Tibial artery (tissue), 4 donors: ENCODE results near the gene PDIA5.

Experiments
- DNase-seq, 2 donors: peaks; one replicate each; pipeline ENCODE4 v3.0.0-alpha.2; 2019
- H3K27ac ChIP-seq, 2 donors: fragments of 200-600 bp; sonication (generic) in 1 of 2; 1 replicate in 1 of 2; 2 replicates in 1 of 2; pipeline ENCODE4 v1.5.1; 2018 to 2019; ENCODE audit warnings: mild to moderate bottlenecking in 1 of 2
- H3K27me3 ChIP-seq, 2 donors: fragments of 200-600 bp; sonication (generic) in 1 of 2; one replicate each; pipeline versions ENCODE4 v1.5.1 to v1.6.0; 2016 to 2019
- H3K36me3 ChIP-seq, 3 donors: fragments of 200-600 bp; sonication (generic) in 2 of 3; one replicate each; pipeline ENCODE4 v1.5.1; 2016 to 2019; ENCODE audit warnings: mild to moderate bottlenecking in 2 of 3
- H3K4me1 ChIP-seq, 4 donors: fragments of 200-600 bp; sonication (generic) in 2 of 4; 1 replicate in 3 of 4; 2 replicates in 1 of 4; pipeline ENCODE4 v1.5.1; 2016 to 2019
- H3K4me3 ChIP-seq, 2 donors: fragments of 200-600 bp; sonication (generic) in 1 of 2; 1 replicate in 1 of 2; 2 replicates in 1 of 2; pipeline ENCODE4 v1.5.1; 2018 to 2019; ENCODE audit warnings: mild to moderate bottlenecking in 2 of 2
- H3K9me3 ChIP-seq, 3 donors: fragments of 200-600 bp; sonication (generic) in 1 of 3; one replicate each; pipeline ENCODE4 v1.5.1; 2016 to 2019
- intact Hi-C: fragments of 100-400 bp; cut with DNase I; formaldehyde crosslinking; loops from one replicate; pipeline ENCODE4 v1.15.0; 2023; ENCODE audit warnings: low total_unique reads
- TF ChIP-seq, protein P1 (sequence below), 2 experiments: fragments of 200-600 bp in 1 of 2; fragments of 450-650 bp in 1 of 2; IDR thresholded peaks; one replicate each; pipeline ENCODE4 v1.5.1; 2017 to 2019; ENCODE audit warnings: antibody characterized with exemption in 2 of 2, mild to moderate bottlenecking in 1 of 2, moderate library complexity in 1 of 2

PDIA5 gene

GRCh38 chr3:123156276-123156995, 89.6 kb downstream of the PDIA5 start:
- Histone ChIP-seq H3K4me1 (peaks cover 0 to 13% (median 4%) of the 10 kb centered on the region in 4 donors), H3K36me3 (peaks cover 8 to 83% (median 46%) of the 10 kb centered on the region in 3 donors), H3K4me3 (no peak overlapping the region), H3K27ac (no peak overlapping the region), H3K27me3 (no peaks in the 10 kb centered on the region), H3K9me3 (no peaks in the 10 kb centered on the region)
- no peak for DNase-seq
- intact Hi-C loops = no loop called here
- TF ChIP-seq, protein P1, sequence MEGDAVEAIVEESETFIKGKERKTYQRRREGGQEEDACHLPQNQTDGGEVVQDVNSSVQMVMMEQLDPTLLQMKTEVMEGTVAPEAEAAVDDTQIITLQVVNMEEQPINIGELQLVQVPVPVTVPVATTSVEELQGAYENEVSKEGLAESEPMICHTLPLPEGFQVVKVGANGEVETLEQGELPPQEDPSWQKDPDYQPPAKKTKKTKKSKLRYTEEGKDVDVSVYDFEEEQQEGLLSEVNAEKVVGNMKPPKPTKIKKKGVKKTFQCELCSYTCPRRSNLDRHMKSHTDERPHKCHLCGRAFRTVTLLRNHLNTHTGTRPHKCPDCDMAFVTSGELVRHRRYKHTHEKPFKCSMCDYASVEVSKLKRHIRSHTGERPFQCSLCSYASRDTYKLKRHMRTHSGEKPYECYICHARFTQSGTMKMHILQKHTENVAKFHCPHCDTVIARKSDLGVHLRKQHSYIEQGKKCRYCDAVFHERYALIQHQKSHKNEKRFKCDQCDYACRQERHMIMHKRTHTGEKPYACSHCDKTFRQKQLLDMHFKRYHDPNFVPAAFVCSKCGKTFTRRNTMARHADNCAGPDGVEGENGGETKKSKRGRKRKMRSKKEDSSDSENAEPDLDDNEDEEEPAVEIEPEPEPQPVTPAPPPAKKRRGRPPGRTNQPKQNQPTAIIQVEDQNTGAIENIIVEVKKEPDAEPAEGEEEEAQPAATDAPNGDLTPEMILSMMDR (IDR thresholded peaks at IDR 0.05) = no peak

GRCh38 chr3:123157209-123157597, 90.4 kb downstream of the PDIA5 start:
- Histone ChIP-seq H3K27ac (no peak overlapping the region), H3K27me3 (no peaks in the 10 kb centered on the region), H3K4me3 (no peak overlapping the region), H3K36me3 (peaks cover 14 to 88% (median 53%) of the 10 kb centered on the region in 3 donors), H3K9me3 (no peaks in the 10 kb centered on the region), H3K4me1 (peaks cover 0 to 13% (median 4%) of the 10 kb centered on the region in 4 donors)
- intact Hi-C loops = no loop called here
- DNase-seq = no peak
- TF ChIP-seq, protein P1 (IDR thresholded peaks at IDR 0.05) = no peak

DNA sequence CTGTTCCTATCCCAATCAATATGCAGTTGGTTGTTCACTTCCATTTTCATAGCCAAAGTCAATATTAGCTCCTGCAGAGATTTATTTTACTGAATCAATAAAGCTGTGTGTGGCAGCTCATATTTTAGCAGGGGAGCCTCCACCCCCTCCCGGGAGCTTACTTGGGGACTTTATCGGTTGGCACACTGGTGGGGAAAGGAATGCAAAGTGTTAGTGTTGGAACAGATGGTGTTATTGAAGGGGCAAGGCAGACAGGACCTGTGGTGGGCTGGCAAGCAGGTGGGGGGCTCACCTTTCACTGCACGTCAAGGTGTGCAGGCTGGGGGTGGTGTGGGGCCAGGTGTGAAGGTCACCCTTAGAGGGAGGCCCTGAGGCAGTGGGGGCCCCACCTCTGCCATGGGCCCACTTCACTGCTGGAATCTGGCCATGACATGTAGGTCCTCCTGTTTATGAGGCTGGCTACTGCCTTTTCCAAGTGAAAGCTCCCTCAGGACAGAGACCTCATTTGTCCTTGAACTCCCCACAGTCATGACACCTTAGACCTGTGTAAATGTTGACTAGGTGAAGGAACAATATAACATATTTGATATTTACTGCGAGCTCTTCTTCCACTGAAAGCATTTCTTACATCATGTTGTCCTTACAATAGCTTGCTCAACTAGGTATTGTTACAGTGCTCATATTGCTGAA, 90.9 kb downstream of the PDIA5 start:
- Histone ChIP-seq H3K4me1 (peaks cover 0 to 13% (median 4%) of the 10 kb centered on the region in 4 donors), H3K9me3 (no peaks in the 10 kb centered on the region), H3K36me3 (peaks cover 18 to 86% (median 56%) of the 10 kb centered on the region in 3 donors), H3K4me3 (no peak overlapping the region), H3K27ac (no peak overlapping the region), H3K27me3 (no peaks in the 10 kb centered on the region)
- TF ChIP-seq, protein P1 (IDR thresholded peaks at IDR 0.05) = no peak
- intact Hi-C loops = no loop called here
- no peak for DNase-seq

DNA sequence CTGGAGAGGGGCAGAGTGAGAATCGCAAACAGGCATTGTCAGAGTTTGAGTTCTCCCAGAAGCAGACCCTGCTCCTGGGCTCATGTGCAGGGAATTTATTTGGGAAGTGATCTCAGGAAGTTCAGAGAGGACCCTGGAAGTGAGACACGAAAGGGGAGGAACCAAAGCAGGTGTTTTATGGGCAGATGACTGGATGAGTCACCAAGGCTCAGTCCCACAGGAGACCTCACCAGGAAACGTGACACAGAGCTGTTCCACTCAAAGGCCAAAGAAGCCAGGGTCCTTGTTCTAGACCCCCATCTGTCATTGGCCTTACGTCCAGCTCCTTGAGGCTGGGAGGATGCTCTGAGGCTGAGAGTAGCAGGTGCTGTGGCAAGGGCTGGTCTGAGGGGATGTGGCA, 91.5 kb downstream of the PDIA5 start:
- Histone ChIP-seq H3K9me3 (no peaks in the 10 kb centered on the region), H3K36me3 (peaks cover 24 to 89% (median 62%) of the 10 kb centered on the region in 3 donors), H3K4me3 (no peak overlapping the region), H3K27me3 (no peaks in the 10 kb centered on the region), H3K4me1 (peaks cover 0 to 13% (median 4%) of the 10 kb centered on the region in 4 donors), H3K27ac (no peak overlapping the region)
- no peak for DNase-seq
- TF ChIP-seq, protein P1 (IDR thresholded peaks at IDR 0.05) = no peak
- intact Hi-C loops = no loop called here

- no peak for DNase-seq
- Histone ChIP-seq H3K27me3 (no peaks in the 10 kb centered on the region), H3K36me3 (peaks cover 26 to 92% (median 66%) of the 10 kb centered on the region in 3 donors), H3K4me1 (peaks cover 0 to 13% (median 4%) of the 10 kb centered on the region in 4 donors), H3K9me3 (no peaks in the 10 kb centered on the region), H3K4me3 (no peak overlapping the region), H3K27ac (no peak overlapping the region)
- intact Hi-C loops = no loop called here
- TF ChIP-seq, protein P1 (IDR thresholded peaks at IDR 0.05) = no peak
These were observed 92.1 kb downstream of the PDIA5 start for GRCh38 chr3:123158899-123159390.
